ENCODE measurements around the gene ACOT4.
"Not testable (repeated sequence)": the region's sequence is repeated elsewhere in the genome, so short reads cannot be mapped to it uniquely, and the experiment has no call there.

The ACOT4 gene

GRCh38 chr14:73633116-73634010, 41.7 kb downstream of the ACOT4 start:
- DNase-seq (ENCODE audit: low read depth): no peak

- DNase-seq (ENCODE audit: low read depth): no peak
Measured at GRCh38 chr14:73634011-73634833, 42.5 kb downstream of the ACOT4 start.

GRCh38 chr14:73636355-73636754, 44.7 kb downstream of the ACOT4 start:
- DNase-seq (ENCODE audit: low read depth): not testable (repeated sequence)

GRCh38 chr14:73637830-73638229, 46.2 kb downstream of the ACOT4 start:
- no peak for DNase-seq (ENCODE audit: low read depth)

GRCh38 chr14:73640796-73641365, 49.2 kb downstream of the ACOT4 start:
- DNase-seq (ENCODE audit: low read depth): no peak

GRCh38 chr14:73644531-73645247, 53.0 kb downstream of the ACOT4 start, which contains the start of gene DNAL1:
TSS of gene DNAL1 (plus strand) at chr14:73644986. CDS start at chr14:73645040, 54 bp downstream.
- peak; percentile 54 for DNase-seq (ENCODE audit: low read depth)

- DNase-seq (ENCODE audit: low read depth): no peak
Measured at GRCh38 chr14:73645248-73645610, 53.6 kb downstream of the ACOT4 start.
